ENCODE results near the gene CPT1A. TPM values are rescaled to one million over a fixed set of nuclear protein-coding genes. Genes with fewer than 3 reads are reported as not detected.
"Not testable (repeated sequence)": the region's sequence is repeated elsewhere in the genome, so short reads cannot be mapped to it uniquely, and the experiment has no call there.

Gene CPT1A
- total RNA-seq, result 13.7 TPM

DNA sequence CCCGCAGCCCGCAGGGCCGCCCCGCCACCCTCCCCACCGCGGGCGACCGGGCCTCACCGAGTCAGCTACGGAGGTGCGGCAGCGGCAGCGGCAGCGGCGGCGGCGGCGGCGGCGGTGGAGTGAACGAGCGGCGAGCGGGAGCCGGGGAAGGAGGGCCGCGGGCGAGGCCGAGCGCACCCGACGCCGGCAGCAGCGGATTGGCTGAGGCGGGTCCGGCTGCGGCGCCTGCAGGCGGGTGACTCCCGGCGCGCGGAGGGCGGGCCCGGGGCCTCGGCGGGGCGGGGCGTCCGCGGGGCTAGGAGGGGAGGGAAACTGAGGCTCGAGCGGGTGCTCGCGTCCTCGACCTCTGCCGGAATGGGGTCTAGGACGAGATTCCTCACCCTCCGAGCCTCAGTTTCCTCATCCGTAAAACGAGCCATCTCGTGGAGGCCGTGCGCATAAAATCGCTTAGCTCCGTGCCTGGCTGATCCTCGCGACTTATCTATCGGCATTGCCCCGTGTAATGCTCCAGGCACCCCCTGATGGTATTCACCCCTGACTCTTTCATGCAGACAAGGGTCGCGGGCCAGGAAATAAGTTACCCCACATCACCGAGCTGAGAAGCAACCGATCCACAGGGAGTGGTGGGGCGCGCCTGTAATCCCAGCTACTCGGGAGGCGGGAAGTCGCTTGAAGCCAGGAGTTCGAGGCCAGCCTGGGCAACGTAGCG, at the start of gene CPT1A:
CPT1A (minus strand) TSS at position 199 of the 709 bp plus-strand sequence. CDS start 26,442 bp downstream, outside the sequence.
- no peaks in the 10 kb centered on the region for H3K9me3 ChIP-seq (ENCODE audit: low read depth, low read length)
- peak within 1 kb of the TSS; percentile 64 for H3K4me3 ChIP-seq (ENCODE audit: low read length)
- no peaks in the 10 kb centered on the region for H3K27me3 ChIP-seq (ENCODE audit: insufficient read depth, low read length)
- peaks cover 71% of the 10 kb centered on the region for H3K4me1 ChIP-seq (ENCODE audit: insufficient read depth, low read length)

DNA sequence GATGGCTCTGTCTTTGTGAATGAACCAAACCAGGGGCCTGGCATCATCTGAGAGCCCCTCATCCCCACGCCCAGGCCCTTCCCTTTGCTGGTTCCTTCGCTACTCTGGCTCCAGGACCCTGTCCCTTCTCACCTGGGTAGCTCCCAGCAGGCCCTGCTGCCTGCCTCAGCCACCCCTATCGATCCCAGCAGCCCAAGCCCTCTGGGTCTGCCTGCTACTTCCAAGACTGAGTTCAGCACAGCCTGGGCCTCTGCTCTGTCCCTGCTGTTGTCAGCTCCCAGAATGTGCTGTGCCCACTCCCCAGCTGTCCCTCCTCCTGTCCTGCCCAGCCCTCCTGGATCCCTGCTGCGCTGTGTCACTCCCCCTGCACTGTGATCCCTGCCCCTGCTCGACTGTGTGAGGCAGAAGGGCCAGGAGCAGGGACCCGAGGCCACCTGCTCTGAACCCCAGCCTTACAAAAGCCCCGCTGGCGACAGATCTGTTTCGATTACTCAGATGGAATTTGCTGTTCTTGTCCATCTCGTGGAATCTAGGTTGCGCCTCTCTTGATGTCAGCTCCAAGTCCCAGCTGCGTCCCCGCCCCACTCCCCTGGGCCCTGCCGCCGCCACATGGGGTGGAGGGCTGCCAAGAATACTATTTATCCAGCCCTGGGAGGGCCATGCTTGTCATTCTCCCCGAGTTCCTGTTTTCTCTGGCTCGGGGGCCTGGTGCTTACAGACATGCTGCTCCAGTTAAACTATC, 48.9 kb upstream of the CPT1A start:
- H3K4me3 ChIP-seq (ENCODE audit: low read length), result no peak overlapping the region
- H3K27me3 ChIP-seq (ENCODE audit: insufficient read depth, low read length), result no peaks in the 10 kb centered on the region
- H3K4me1 ChIP-seq (ENCODE audit: insufficient read depth, low read length), result no peaks in the 10 kb centered on the region
- H3K9me3 ChIP-seq (ENCODE audit: low read depth, low read length), result no peaks in the 10 kb centered on the region

DNA sequence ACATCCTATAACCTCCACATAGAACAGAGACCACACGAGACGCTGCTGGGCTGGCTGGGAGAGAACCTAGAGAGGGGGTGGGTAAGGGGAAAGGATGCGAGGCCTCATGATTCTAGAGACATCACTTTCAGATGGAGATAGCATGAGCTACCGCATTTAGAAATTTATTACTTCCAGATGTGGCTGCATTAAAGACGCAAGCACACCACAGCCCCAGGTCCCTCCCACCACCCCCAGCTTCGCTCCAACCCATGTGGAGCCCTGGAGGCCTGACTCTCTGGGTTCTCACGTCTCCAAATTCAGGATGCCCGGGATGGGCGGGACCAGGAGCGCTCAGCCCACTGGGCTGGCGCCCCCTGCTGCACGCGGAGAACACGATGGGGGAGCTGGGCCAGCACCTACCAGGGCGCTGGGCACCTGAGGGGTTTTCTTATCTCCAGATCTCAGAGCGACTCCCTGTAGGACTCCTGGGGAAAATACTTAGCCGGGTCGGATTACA, 48.3 kb upstream of the CPT1A start:
- Histone ChIP-seq H3K4me3 (ENCODE audit: low read length) (no peak overlapping the region), H3K9me3 (ENCODE audit: low read depth, low read length) (no peaks in the 10 kb centered on the region), H3K4me1 (ENCODE audit: insufficient read depth, low read length) (no peaks in the 10 kb centered on the region), H3K27me3 (ENCODE audit: insufficient read depth, low read length) (no peaks in the 10 kb centered on the region)

DNA sequence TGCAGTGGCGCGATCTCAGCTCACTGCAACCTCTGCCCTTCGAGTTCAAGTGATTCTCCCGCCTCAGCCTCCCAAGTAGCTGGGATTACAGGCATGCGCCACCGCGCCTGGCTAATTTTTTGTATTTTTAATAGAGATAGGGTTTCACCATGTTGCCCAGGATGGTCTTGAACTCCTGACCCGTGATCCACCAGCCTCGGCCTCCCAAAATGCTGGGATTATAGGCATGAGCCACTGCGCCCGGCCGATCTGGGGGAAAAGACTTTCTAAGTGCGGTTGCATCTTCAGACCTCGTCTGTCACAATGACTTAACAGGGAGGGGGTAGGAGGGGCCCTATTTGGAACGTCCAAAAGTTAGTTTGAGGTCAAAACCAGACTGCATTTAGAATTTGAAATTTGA, 43.1 kb upstream of the CPT1A start:
- not testable (repeated sequence) for H3K4me1 ChIP-seq (ENCODE audit: insufficient read depth, low read length); H3K27me3 ChIP-seq (ENCODE audit: insufficient read depth, low read length); H3K4me3 ChIP-seq (ENCODE audit: low read length); H3K9me3 ChIP-seq (ENCODE audit: low read depth, low read length)

DNA sequence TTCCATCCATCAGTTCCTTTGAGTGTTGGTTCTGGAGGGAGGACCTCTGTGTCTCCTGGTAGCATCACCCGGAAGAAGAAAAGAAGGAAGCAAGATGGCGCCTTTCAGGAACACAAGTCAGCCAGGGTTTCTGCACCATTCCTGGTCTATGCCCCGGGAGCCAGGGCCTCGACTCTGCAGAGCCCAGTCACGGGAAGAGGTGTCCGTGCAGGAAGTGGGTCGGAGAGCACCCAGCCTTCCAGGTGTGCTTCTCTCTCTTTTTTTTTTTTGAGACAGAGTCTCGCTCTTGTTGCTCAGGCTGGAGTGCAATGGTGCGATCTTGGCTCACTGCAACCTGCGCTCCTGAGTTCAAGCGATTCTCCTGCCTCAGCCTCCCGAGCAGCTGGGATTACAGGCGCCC, 40.7 kb upstream of the CPT1A start:
- no peaks in the 10 kb centered on the region for H3K4me1 ChIP-seq (ENCODE audit: insufficient read depth, low read length)
- H3K4me3 ChIP-seq (ENCODE audit: low read length), result no peak overlapping the region
- H3K27me3 ChIP-seq (ENCODE audit: insufficient read depth, low read length), result no peaks in the 10 kb centered on the region
- no peaks in the 10 kb centered on the region for H3K9me3 ChIP-seq (ENCODE audit: low read depth, low read length)

- H3K9me3 ChIP-seq (ENCODE audit: low read depth, low read length), result no peaks in the 10 kb centered on the region
- H3K4me3 ChIP-seq (ENCODE audit: low read length), result no peak overlapping the region
- no peaks in the 10 kb centered on the region for H3K4me1 ChIP-seq (ENCODE audit: insufficient read depth, low read length)
- H3K27me3 ChIP-seq (ENCODE audit: insufficient read depth, low read length), result no peaks in the 10 kb centered on the region
Measured at GRCh38 chr11:68881320-68881719, 39.6 kb upstream of the CPT1A start.

DNA sequence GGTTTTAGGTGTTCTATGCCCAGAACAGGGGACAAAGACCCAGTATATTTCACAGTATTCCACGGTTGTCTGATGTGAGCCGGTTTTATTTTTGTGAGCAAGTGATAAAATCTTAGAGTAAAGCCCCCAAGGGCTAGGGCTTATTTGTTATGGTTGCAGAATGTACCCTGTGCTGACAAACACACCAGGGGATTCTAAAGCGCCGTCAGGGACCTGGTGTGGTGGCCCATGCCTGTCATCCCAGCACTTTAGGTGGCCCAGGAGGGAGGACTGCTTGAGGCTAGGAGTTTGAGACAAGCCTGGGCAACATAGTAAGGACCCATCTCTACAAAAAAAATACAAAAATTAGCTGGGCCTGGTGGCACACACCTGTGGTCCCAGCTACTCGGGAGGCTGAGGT, 39.1 kb upstream of the CPT1A start:
- H3K4me3 ChIP-seq (ENCODE audit: low read length), result no peak overlapping the region
- no peaks in the 10 kb centered on the region for H3K27me3 ChIP-seq (ENCODE audit: insufficient read depth, low read length)
- no peaks in the 10 kb centered on the region for H3K4me1 ChIP-seq (ENCODE audit: insufficient read depth, low read length)
- no peaks in the 10 kb centered on the region for H3K9me3 ChIP-seq (ENCODE audit: low read depth, low read length)

DNA sequence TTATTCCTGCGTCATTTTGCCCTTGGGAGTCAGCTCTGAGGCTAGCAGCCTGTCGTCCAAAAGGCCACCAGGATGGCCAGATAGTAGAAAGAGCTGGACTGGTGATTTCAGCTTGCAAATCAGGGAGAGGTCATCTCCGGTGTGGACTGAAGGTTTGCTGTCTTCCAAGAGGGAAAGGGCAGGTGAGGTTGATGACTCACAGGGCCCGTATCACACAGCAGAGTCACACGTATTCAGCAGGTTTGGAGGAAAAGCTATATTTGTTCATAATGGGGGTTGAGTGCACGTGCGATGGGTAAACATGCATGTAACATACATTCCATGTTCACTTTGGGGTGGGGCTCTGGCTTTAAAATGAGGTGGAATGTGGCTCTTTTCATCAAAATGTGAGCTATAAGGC, 36.3 kb upstream of the CPT1A start:
- H3K9me3 ChIP-seq (ENCODE audit: low read depth, low read length), result no peaks in the 10 kb centered on the region
- H3K4me3 ChIP-seq (ENCODE audit: low read length), result no peak overlapping the region
- H3K27me3 ChIP-seq (ENCODE audit: insufficient read depth, low read length), result no peaks in the 10 kb centered on the region
- H3K4me1 ChIP-seq (ENCODE audit: insufficient read depth, low read length), result no peaks in the 10 kb centered on the region

DNA sequence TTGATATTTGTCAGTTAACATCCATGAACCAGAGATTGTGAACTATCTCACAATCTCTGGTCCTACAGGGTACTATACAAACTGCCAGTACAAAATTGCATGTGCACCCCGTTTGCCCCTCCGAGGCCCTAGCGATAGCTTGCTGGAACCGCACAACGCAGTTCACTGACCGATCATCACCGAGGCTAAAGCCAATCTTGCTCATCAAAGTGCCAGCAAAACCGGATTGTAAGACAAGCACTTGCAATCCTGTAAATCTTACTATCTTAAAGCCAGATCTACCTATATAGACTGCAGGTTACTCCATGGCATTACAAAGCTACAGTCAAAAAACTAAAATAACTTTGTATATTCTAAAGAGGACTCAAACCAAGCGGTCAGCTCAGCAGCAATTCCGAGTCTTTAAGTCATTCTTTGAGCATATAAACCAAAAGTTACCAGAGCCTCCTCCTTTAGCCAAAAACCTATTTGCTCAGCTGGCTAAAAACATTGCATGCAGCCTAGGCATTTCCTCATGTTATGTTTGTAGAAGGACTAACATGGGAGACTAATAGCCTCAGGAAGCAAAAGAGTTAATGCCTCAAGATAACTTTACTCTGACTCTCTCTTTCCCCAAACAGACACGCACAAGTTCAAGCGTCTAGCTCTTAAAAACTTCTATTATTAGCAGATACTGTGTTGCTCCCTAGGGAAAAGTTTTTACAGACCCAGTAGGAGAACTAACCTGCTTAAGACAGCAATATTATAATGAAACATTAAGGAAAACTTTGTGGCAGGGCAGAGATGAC, 30.7 kb upstream of the CPT1A start:
- Histone ChIP-seq H3K4me3 (ENCODE audit: low read length) (no peak overlapping the region), H3K4me1 (ENCODE audit: insufficient read depth, low read length) (peaks cover 15% of the 10 kb centered on the region), H3K27me3 (ENCODE audit: insufficient read depth, low read length) (no peaks in the 10 kb centered on the region), H3K9me3 (ENCODE audit: low read depth, low read length) (no peaks in the 10 kb centered on the region)

- no peaks in the 10 kb centered on the region for H3K9me3 ChIP-seq (ENCODE audit: low read depth, low read length)
- H3K4me3 ChIP-seq (ENCODE audit: low read length), result peak overlapping the region; percentile 23
- H3K27me3 ChIP-seq (ENCODE audit: insufficient read depth, low read length), result no peaks in the 10 kb centered on the region
- H3K4me1 ChIP-seq (ENCODE audit: insufficient read depth, low read length), result peaks cover 15% of the 10 kb centered on the region
Measured at GRCh38 chr11:68870470-68870869, 28.8 kb upstream of the CPT1A start.

DNA sequence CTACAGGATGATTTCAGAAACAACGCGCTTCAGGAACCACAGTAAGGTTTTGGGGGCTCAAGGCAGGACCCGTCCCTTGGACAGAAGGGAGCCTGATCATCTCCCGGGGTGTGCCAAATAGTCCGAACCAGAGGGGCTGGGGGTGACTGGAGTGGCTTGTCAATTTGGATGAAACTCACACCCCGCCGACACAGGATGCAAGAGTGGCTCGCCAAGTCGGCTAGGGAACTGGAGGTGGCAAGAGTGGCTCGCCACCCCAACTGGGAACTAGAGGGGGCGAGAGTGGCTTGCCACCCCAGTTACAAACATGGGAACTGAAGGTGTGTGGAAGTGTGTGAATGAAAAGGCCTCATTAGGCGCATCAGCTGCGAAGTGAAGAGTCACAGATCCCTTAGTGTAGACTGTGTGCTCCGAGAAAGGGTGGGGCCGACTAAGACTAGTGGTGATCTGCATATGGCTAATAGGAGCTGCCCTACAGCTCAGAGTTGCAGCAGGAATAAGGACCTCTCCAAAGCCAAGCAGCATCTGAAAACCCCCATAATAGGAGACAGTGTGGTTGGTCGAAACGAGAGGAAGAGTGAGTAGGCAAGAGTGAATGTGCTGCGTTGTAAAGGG, 26.6 kb upstream of the CPT1A start:
- H3K9me3 ChIP-seq (ENCODE audit: low read depth, low read length), result no peaks in the 10 kb centered on the region
- no peaks in the 10 kb centered on the region for H3K27me3 ChIP-seq (ENCODE audit: insufficient read depth, low read length)
- H3K4me1 ChIP-seq (ENCODE audit: insufficient read depth, low read length), result peaks cover 15% of the 10 kb centered on the region
- H3K4me3 ChIP-seq (ENCODE audit: low read length), result no peak overlapping the region

- no peaks in the 10 kb centered on the region for H3K9me3 ChIP-seq (ENCODE audit: low read depth, low read length)
- peaks cover 15% of the 10 kb centered on the region for H3K4me1 ChIP-seq (ENCODE audit: insufficient read depth, low read length)
- no peaks in the 10 kb centered on the region for H3K27me3 ChIP-seq (ENCODE audit: insufficient read depth, low read length)
- no peak overlapping the region for H3K4me3 ChIP-seq (ENCODE audit: low read length)
Measured at GRCh38 chr11:68867066-68867465, 25.4 kb upstream of the CPT1A start.

GRCh38 chr11:68865241-68865640, 23.5 kb upstream of the CPT1A start:
- H3K27me3 ChIP-seq (ENCODE audit: insufficient read depth, low read length), result no peaks in the 10 kb centered on the region
- H3K4me1 ChIP-seq (ENCODE audit: insufficient read depth, low read length), result peaks cover 11% of the 10 kb centered on the region
- H3K9me3 ChIP-seq (ENCODE audit: low read depth, low read length), result no peaks in the 10 kb centered on the region
- H3K4me3 ChIP-seq (ENCODE audit: low read length), result no peak overlapping the region

DNA sequence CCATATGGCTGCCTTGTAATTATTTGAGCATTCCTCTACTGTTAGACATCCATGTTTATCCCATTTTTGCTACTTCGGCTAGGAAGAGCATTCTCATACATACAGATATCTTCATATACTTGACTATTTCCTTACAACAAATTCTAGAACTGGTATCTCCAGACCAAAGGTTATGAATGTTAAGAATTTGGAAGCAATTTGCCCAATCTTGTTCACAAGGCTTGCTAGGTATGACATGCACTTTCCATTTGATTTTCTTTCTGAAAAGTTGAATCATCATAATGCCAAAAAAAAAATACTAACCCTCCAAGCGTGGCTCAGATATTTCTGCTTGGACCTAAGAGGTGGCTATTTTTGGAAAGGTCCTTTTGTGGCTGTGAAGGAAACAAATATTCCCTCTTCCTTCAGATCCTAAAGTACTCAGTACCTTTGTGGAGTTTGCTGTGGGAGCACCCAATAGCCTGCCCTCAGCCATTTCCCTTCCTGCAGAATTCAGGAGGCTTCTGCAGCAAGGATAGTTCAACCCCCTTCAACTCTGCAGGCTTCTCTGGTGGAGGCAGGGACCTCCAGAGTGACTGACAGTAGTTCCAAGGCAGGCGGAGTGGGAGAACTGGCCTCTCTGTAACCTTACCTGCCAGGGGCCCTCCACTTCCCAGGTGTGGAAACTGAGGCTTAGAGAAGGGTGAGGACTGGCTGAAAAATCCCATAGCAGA, 22.0 kb upstream of the CPT1A start:
- no peaks in the 10 kb centered on the region for H3K9me3 ChIP-seq (ENCODE audit: low read depth, low read length)
- H3K4me1 ChIP-seq (ENCODE audit: insufficient read depth, low read length), result no peaks in the 10 kb centered on the region
- H3K27me3 ChIP-seq (ENCODE audit: insufficient read depth, low read length), result no peaks in the 10 kb centered on the region
- H3K4me3 ChIP-seq (ENCODE audit: low read length), result no peak overlapping the region

Data from mononuclear cell (primary cell).